ENCODE data around the gene SRGAP3.

GRCh38 chr3:8982509-8982908, 266.9 kb downstream of the SRGAP3 start:
- TF ChIP-seq CTCF (IDR thresholded peaks at IDR 0.05; ENCODE audit: low read length) (no peak), EZH2 (IDR thresholded peaks at IDR 0.05; ENCODE audit: borderline replicate concordance, low read length) (no peak)
